ENCODE data around the gene DIAPH2. TPM values are rescaled to one million over a fixed set of nuclear protein-coding genes. Genes with fewer than 3 reads are reported as not detected.

Gene DIAPH2
- total RNA-seq, 1 donor from 2014 or later = 18.9 TPM

- Mint-ChIP-seq H3K27me3 (no peaks in the 10 kb centered on the region), H3K9me3 (no peaks in the 10 kb centered on the region), H3K4me3 (peak overlapping the region; percentile 51), H3K36me3 (no peaks in the 10 kb centered on the region), H3K4me1 (ENCODE audit: unreplicated experiment) (peaks cover 9% of the 10 kb centered on the region), H3K27ac (peak overlapping the region; percentile 51)
- no peak for TF ChIP-seq CTCF (conservative IDR thresholded peaks at IDR 0.05)
- DNase-seq (ENCODE audit: extremely low spot score, unreplicated experiment) = no peak
Observed at GRCh38 chrX:97471071-97471470, 786.4 kb downstream of the DIAPH2 start.

GRCh38 chrX:97474933-97475332 is 790.3 kb downstream of the DIAPH2 start:
- no peak for TF ChIP-seq CTCF (conservative IDR thresholded peaks at IDR 0.05)
- no peak for DNase-seq (ENCODE audit: extremely low spot score, unreplicated experiment)
- no peaks in the 10 kb centered on the region for H3K36me3 Mint-ChIP-seq
- H3K27me3 Mint-ChIP-seq = no peaks in the 10 kb centered on the region
- H3K4me1 Mint-ChIP-seq (ENCODE audit: unreplicated experiment) = peaks cover 6% of the 10 kb centered on the region
- peak overlapping the region; percentile 64 for H3K27ac Mint-ChIP-seq
- no peak overlapping the region for H3K4me3 Mint-ChIP-seq
- no peaks in the 10 kb centered on the region for H3K9me3 Mint-ChIP-seq

GRCh38 chrX:97479106-97479890 is 794.7 kb downstream of the DIAPH2 start:
- Mint-ChIP-seq H3K36me3 (peaks cover 6% of the 10 kb centered on the region), H3K27ac (no peak overlapping the region), H3K9me3 (peaks cover 6% of the 10 kb centered on the region), H3K27me3 (no peaks in the 10 kb centered on the region), H3K4me1 (ENCODE audit: unreplicated experiment) (peaks cover 32% of the 10 kb centered on the region), H3K4me3 (no peak overlapping the region)
- no peak for TF ChIP-seq CTCF (conservative IDR thresholded peaks at IDR 0.05)
- DNase-seq (ENCODE audit: extremely low spot score, unreplicated experiment) = no peak

- TF ChIP-seq CTCF (conservative IDR thresholded peaks at IDR 0.05) = no peak
- Mint-ChIP-seq H3K27me3 (no peaks in the 10 kb centered on the region), H3K27ac (peak overlapping the region; percentile 15), H3K9me3 (peaks cover 6% of the 10 kb centered on the region), H3K4me3 (no peak overlapping the region), H3K4me1 (ENCODE audit: unreplicated experiment) (peaks cover 26% of the 10 kb centered on the region), H3K36me3 (peaks cover 6% of the 10 kb centered on the region)
- no peak for DNase-seq (ENCODE audit: extremely low spot score, unreplicated experiment)
Observed at GRCh38 chrX:97481228-97481627, 796.6 kb downstream of the DIAPH2 start.

GRCh38 chrX:97482666-97483300 is 798.1 kb downstream of the DIAPH2 start:
- Mint-ChIP-seq H3K27ac (peak overlapping the region; percentile 32), H3K4me3 (peak overlapping the region; percentile 14), H3K4me1 (ENCODE audit: unreplicated experiment) (peaks cover 26% of the 10 kb centered on the region), H3K36me3 (peaks cover 6% of the 10 kb centered on the region), H3K27me3 (no peaks in the 10 kb centered on the region), H3K9me3 (peaks cover 6% of the 10 kb centered on the region)
- no peak for TF ChIP-seq CTCF (conservative IDR thresholded peaks at IDR 0.05)
- DNase-seq (ENCODE audit: extremely low spot score, unreplicated experiment) = no peak

Data from type B pancreatic cell (in vitro differentiated cells).